Measurements from ENCODE around the gene PRL. TPM values are rescaled to one million over a fixed set of nuclear protein-coding genes. Genes with fewer than 3 reads are reported as not detected.

The PRL gene
- total RNA-seq, 1 donor from 2014 or later = not detected

- no peaks in the 10 kb centered on the region for H3K9me3 ChIP-seq
- H3K27me3 ChIP-seq (ENCODE audit: low read depth) = no peaks in the 10 kb centered on the region
- H3K4me3 ChIP-seq = no peak overlapping the region
- no peaks in the 10 kb centered on the region for H3K4me1 ChIP-seq
- H3K36me3 ChIP-seq = no peaks in the 10 kb centered on the region
- no peak for DNase-seq
- no peak overlapping the region for H3K27ac ChIP-seq
- TF ChIP-seq CTCF (IDR thresholded peaks at IDR 0.05) = no peak
- no peak for ATAC-seq
- intact Hi-C loops (cut with DNase I) = no loop called here
Observed at GRCh38 chr6:22247916-22248482, 48.8 kb downstream of the PRL start.

- ATAC-seq (no peak), DNase-seq (no peak)
- H3K9me3 ChIP-seq = no peaks in the 10 kb centered on the region
- no peaks in the 10 kb centered on the region for H3K36me3 ChIP-seq
- H3K27me3 ChIP-seq (ENCODE audit: low read depth) = no peaks in the 10 kb centered on the region
- intact Hi-C loops (cut with DNase I) = no loop called here
- no peak for TF ChIP-seq CTCF (IDR thresholded peaks at IDR 0.05)
- no peak overlapping the region for H3K27ac ChIP-seq
- no peak overlapping the region for H3K4me3 ChIP-seq
- H3K4me1 ChIP-seq = no peaks in the 10 kb centered on the region
Observed at GRCh38 chr6:22240025-22240424, 56.8 kb downstream of the PRL start.

- DNase-seq (no peak), ATAC-seq (no peak)
- Histone ChIP-seq H3K27ac (no peak overlapping the region), H3K27me3 (ENCODE audit: low read depth) (no peaks in the 10 kb centered on the region), H3K4me1 (no peaks in the 10 kb centered on the region), H3K36me3 (no peaks in the 10 kb centered on the region), H3K9me3 (no peaks in the 10 kb centered on the region), H3K4me3 (no peak overlapping the region)
- intact Hi-C loops (cut with DNase I) = no loop called here
- TF ChIP-seq CTCF (IDR thresholded peaks at IDR 0.05) = no peak
Observed at GRCh38 chr6:22239261-22239921, 57.4 kb downstream of the PRL start.

- Histone ChIP-seq H3K27ac (no peak overlapping the region), H3K9me3 (no peaks in the 10 kb centered on the region), H3K4me1 (no peaks in the 10 kb centered on the region), H3K36me3 (no peaks in the 10 kb centered on the region), H3K27me3 (ENCODE audit: low read depth) (no peaks in the 10 kb centered on the region), H3K4me3 (no peak overlapping the region)
- no peak for TF ChIP-seq CTCF (IDR thresholded peaks at IDR 0.05)
- ATAC-seq (no peak), DNase-seq (no peak)
- intact Hi-C loops (cut with DNase I) = no loop called here
Observed at GRCh38 chr6:22238861-22239260, 58.0 kb downstream of the PRL start.

GRCh38 chr6:22237526-22237925, 59.3 kb downstream of the PRL start:
- DNase-seq (no peak), ATAC-seq (no peak)
- no peak overlapping the region for H3K4me3 ChIP-seq
- H3K27me3 ChIP-seq (ENCODE audit: low read depth) = no peaks in the 10 kb centered on the region
- H3K4me1 ChIP-seq = no peaks in the 10 kb centered on the region
- no peak for TF ChIP-seq CTCF (IDR thresholded peaks at IDR 0.05)
- H3K9me3 ChIP-seq = no peaks in the 10 kb centered on the region
- no peak overlapping the region for H3K27ac ChIP-seq
- no peaks in the 10 kb centered on the region for H3K36me3 ChIP-seq
- intact Hi-C loops (cut with DNase I) = no loop called here
